Aortic smooth muscle cell (primary cell): Measurements from ENCODE around the gene POTEJ. TPM values are rescaled to one million over a fixed set of nuclear protein-coding genes. Genes with fewer than 3 reads are reported as not detected.

ENCODE experiments used
- total RNA-seq: library from RNA; depleted of rRNA; stranded (reverse); fragments of >200 nt; gene quantifications from 2 replicates; pipeline ENCODE4 v1.2.3, GENCODE V29; 2014

The POTEJ gene
- total RNA-seq = not detected in 2 replicates

GRCh38 chr2:130611140-130611539 is at the start of gene POTEJ:
Gene POTEJ (plus strand): TSS chr2:130611440. CDS start chr2:130611533, 93 bp downstream.

GRCh38 chr2:130599393-130599792 is 11.8 kb upstream of the POTEJ start, which contains the start of gene CFC1:
Gene CFC1 (minus strand): TSS chr2:130599575. CDS start chr2:130599287, 288 bp downstream.

Other genes starting within 250 kb of the POTEJ start
- gene POTEI, start 102.1 kb upstream of the POTEJ start, total RNA-seq = not detected in 2 replicates
- gene CFC1B, start 90.2 kb upstream of the POTEJ start, total RNA-seq = not detected in 2 replicates
- gene CFC1, start 11.9 kb upstream of the POTEJ start, total RNA-seq = not detected in 2 replicates
- not detected in 2 replicates for gene GPR148, start 117.6 kb downstream of the POTEJ start, total RNA-seq
- not detected in 2 replicates for gene AMER3, start 144.1 kb downstream of the POTEJ start, total RNA-seq
- 1.3 and 2.8 TPM in 2 replicates for gene ARHGEF4, start 225.5 kb downstream of the POTEJ start, total RNA-seq